DMS153 treated with DMSO at 0.1 percent for 48 hours (cell line): ENCODE measurements around the gene SOX13.
A peak's percentile ranks its signal among the peaks of the same experiment; 100 is the strongest.

Experiments used
- DNase-seq: peaks from one replicate; lab custom pipeline; 2025; ENCODE audit not compliant: unreplicated experiment; lab: John Stamatoyannopoulos, UW

Gene SOX13

DNA sequence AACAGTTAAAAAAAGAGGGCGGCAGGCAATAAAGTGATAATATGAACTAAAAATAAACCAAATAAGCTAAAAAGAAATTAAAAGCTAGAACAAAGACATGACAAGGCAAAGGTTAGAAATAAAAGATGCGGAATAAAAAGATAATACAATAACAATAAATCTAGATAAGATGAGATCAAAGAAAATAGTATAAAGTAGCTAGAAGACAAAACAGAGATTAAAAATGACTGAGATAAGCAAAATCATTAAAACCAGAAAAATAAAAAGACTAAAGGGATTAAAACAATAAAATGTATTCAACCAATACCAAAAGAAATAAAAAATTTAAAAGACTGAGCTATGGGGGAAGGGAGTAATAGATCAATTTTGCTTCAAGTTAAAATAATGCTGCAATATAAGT lies 10.8 kb upstream of the SOX13 start:
- no peak for DNase-seq

DNA sequence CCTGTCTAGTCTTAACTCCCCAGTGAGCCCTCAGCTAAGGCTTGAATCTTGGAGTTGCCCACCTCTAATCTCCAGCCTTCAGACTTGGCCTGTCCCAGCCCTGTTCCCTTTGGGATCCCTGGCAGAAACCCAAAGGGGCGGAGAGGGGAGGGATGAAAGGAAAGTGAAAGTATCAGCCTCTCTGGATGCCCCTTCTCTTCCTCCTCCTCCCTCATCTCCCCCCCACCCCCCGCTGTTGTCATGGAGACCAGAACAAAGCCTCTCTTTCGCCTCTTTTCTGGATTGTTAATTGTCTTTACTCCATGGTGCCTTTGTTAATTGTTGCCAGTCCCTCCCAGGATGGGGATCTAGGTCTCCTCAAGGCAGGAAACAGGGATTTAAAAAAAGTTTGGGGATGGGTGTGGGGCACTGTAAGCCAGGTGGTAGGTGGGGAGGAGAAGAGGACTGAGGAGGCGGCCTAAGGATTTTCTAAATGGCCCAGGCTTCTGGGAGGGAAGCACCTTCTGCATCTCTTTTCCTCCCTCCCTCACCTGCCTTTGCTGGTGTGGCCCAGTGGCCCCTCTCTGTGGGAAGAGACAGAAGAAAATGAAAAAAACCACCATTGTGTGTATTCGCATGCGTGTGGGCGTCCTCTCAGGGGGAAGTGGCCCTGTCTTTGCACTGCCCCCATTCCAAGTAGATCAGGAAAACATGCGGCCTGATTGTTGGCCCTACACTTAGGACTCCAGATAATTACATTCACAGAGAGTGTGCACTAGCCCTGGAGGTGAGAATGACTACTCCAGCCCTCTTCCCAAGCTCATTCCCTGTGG lies 7.5 kb upstream of the SOX13 start:
- DNase-seq, result no peak

DNA sequence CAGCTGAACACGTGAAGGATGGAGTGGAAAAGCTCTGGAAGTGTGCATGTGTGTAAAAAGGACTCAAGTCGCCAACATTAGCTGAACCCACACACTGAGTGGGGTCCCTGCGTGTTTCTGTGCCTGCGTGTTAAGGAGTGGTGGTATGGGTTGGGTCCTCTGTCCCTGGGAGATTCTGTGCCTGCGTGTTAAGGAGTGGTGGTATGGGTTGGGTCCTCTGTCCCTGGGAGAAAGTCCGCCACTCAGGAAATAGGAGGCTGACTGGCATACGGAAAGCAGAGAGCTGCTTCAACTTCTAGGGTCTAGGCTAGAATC lies 7.0 kb upstream of the SOX13 start:
- DNase-seq, result no peak

DNA sequence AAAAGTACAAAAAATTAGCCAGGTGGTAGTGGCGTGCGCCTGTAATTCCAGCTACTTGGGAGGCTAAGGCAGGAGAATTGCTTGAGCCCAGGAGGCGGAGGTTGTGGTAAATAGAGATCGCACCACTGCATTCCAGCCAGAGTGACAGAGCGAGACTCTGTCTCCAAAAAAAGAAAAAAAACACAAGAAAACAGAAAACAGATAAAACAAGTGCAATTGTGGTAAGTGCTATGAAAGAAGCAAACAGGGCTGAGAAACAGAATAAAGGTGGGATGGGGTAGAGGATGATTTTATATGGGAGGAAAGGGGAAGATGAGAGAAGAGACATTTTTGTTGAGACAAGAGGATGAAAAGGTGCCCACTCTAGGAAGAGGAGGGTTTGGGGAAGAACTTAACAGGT lies 5.0 kb upstream of the SOX13 start:
- DNase-seq, result no peak

DNA sequence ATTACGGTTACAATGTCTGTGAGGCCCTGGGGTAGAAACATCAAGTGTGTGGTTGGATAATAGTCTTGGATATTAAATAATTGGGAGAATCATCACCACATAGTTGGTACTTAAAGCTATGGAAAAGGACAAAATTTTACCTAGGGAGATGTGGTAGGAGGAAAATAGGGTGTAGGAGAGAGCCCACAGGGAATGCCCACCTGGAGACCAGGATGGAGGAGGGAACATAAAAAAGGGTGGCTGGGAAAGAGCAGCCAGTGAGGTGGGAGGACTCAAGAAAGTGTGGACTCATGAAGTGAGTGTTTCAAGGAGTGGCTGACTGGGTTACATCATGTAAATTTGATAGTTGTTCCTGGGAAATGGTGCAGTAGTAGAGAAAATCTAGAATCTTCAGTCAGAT lies 3.0 kb upstream of the SOX13 start:
- no peak for DNase-seq

DNA sequence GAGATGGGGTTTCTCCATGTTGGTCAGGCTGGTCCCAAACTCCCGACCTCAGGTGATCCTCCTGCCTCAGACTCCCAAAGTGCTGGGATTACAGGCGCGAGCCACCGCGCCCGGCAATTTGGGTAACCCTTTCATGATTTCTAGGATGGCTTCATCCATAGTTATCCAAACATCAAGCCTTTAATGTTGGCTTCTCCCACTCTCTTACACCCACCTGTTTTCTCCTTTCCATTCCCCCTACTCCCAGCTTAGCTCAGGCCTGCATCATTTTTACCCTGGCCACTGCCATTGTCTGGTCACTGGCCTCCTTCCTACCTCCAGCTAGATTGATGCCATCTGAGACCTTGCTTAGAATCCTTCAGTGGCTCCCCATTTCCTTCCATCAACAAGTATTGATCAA lies 2.0 kb upstream of the SOX13 start:
- no peak for DNase-seq

DNA sequence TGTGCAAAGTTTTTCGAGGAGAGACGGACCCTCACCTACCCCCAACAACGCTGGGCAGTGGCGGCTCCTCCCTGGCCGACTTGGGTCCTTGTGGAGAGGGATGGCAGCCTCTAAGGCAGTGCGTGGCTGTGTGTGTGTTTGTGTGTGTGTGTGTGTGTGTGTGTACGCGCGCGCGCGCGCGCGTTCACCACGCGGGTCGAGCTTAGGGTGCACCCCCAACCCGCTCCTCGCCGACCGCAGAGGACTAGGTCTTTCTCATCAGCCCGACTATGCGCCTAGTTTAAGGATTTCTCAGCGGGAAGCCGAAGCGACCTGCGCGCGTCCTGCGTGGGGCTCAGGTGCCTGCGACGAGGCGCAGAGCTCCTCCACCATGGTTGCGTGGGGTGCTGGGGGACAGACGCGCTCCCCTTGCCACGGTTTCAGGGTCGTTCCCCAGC lies 940 bp downstream of the SOX13 start:
- DNase-seq, result no peak

DNA sequence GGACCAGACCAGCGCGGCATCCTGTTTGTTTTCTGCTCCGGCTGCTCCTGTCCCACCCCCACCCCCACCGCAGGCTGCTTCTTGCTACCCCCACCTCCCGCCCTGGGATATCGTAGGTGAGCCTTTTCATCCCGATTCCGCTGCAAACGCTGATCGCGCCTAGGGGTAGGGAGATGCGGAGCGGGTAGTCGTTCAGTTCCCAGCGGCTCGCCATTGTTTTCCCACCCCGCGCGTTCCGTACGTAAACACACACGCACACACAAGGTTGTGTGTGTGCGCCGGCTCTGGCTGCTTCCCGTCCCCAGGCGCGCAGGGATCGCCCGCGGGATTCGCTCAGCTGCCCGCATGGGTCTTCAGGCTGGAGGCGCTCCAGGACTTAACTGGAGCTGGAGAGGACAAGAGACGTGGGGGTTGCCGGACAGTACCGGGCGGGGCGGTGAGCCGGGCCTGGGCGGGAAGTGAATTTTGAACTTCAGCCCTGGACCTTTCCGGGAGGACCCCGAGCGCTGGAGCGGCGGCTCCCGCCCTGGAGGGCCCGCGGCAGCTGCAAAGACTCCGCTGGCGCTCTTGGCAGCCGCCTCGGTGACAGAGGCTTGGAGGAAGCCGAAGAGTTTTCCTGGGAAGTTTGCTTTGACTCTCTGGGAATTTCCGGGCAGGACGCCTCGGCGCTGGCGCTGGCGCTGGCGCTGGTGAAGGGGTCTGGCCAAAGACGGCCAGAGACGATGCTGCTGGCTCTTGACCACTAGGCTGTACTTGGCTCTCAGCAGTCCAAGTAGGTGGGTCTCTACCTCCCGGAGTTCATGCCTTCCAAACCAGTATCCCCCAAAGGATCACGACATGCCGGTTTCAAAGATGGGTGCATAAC lies 1.6 kb downstream of the SOX13 start:
- peak; percentile 53 for DNase-seq

DNA sequence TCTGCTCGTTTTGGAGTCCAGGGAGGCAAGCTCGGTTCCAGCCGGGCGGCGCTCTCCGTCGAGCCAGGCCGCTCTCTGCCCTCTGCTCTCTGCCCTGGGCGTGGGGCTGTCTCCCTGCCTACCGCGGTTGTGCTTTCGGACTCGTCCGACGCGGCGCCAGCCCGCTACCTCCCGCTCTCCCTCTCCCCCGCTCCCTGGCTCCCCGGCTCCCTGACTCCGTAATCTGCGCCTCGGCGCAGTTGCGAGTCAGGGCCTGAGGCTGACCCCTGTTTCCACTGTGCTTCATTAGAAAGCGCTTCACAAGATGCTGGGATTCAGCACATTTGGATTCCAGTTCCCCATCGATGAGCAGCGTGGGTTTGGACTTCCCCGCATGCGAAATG lies 2.2 kb downstream of the SOX13 start:
- DNase-seq, result no peak

DNA sequence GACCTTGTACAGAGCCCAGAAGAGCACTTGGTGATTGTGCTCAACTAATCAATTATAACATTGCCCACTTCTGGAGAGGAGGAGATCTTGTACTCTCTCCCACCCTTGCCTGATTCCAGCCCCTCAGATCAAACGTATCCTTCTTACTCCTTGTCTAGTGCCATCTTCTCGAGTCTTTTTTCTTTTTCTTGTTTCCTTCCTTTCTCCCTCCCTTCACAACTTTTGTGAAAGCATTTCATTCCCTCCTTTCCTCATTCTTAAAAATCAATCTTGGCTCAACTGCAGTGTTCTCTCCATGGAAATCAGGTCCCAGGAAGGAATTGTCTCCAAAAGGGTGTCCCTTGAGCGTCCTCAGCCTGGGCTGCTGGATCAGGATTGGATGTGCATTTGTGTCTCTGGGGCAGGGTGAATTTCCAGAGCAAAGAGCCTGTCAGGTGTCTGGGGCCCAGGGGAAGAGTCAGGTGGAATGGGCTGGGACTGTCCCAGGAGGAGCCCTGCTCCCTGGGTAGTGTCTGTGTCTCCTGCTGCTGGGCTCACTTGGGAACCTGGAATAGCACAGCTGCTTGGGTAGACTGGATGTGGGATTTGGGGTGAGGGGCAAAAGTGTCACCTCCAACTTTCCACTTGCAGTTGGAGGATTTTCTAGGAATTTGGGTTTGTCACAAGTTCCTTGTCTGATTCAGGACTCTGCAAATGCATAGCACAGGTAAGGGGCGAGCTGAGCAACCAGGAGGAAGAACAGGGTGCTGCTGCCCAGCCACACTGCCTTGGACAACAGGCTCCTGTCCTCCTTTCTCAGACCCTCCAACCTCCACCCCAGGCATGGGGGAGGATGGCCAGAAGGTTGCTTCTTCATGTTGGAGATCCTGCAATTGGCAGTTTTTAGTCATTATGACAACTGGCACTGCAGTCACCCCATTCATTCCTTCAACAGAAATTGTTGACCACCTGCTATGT lies 3.3 kb downstream of the SOX13 start:
- no peak for DNase-seq

DNA sequence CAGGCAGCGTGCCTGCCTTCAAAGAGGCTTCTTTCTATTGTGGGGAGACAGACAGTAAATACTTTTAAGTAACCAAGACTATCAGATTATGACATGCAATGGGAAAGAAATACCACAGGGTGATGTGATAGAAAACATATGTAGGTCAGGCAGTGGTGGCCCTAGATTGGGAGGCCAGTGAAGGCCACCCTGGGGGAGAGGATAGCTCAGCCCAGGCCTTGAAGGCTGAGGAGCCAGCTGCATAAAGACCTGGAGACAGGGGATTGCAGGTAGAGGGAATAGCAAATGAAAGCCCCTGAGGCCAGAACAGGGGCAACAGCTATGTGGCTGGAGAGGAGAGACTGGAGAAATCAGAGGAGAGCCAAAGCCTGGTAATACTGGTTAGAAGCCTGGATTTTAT lies 4.0 kb downstream of the SOX13 start:
- DNase-seq, result no peak

DNA sequence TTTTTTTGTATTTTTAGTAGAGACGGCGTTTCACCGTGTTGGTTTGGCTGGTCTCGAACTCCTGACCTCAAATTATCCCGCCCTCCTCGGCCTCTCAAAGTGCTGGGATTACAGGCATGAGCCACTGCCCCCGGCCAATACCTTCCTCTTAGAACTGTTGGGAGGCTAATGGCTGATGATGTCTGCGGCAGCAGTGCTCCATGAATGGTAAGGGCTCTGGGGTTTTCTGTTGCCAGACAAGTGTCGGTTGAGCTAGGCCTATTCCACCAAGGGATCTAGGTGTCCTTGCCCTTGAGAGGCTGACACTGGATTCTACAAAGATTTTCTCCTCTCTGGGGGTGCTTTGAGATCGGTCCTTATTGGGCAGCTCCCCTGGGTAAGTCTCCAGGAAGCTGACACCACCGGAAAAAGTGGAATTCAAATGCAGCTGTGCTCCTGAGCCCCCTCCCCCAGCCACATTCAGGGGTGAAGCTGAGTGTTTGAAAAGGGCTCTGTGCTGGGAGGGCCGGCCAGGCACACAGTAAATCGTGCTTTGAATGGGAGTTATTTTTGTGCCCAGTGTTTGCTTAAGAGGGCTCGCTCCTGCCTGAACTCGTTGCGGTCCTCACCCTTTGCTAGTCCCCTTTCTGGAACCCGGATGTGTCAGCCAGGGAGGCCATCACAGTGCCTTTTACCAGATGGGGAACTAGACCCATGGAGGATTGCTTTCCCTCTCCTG lies 5.2 kb downstream of the SOX13 start:
- peak; percentile 99 for DNase-seq

DNA sequence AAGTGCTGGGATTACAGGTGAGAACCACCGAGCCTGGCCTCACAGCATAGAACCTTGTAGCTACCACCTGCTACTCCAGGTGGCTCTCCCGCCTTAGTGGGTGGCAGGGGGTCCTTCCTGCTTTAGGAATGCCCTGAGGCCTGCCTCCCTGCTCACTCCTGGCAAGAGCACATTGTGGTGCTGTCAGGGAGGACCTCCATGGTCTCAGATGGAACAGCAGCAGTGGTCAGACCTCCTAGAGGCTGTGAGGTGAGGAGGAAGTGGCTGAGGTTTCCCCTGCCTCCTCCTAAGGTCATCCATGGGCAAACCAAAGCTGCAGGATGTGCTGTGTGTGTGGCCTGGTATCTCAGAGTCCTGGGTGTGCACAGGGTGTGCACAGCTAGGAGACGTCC lies 6.7 kb downstream of the SOX13 start:
- no peak for DNase-seq

DNA sequence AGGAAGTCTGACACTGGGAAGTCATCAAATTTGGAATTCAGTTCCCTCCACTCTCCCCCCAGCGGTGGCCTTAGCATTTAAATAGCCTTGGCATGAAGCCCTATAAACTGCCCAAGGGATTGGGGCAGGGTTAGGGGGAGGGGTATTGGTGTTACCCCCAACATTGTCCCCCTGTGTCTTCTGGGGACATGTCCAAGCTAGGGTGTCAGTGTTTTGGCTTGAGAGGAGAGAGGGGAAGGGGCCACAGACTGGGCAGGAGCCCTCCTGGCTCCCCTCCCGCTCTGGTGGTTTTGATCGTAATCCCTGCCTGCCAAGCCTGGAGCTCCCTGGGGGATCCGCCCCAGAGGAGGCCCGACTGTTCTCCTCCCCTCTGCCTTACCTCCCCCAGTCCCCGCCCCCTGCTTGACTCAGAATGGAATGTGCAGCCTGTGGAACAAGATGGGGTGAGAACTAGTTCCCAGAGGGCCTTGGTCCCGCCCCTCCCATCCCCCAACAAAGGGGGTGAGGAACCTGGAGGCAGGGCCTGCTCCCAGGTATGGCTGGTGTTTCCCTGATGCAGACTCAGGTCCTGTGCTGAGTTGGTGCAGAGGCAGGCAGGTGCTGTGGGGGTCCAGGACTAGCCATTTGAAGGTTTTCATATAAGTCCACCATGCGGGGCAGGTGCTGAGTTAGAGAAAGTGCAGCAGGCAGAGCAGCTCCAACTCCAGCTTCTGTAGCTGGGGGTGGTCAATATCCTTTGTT lies 7.4 kb downstream of the SOX13 start:
- DNase-seq, result peak; percentile 96

DNA sequence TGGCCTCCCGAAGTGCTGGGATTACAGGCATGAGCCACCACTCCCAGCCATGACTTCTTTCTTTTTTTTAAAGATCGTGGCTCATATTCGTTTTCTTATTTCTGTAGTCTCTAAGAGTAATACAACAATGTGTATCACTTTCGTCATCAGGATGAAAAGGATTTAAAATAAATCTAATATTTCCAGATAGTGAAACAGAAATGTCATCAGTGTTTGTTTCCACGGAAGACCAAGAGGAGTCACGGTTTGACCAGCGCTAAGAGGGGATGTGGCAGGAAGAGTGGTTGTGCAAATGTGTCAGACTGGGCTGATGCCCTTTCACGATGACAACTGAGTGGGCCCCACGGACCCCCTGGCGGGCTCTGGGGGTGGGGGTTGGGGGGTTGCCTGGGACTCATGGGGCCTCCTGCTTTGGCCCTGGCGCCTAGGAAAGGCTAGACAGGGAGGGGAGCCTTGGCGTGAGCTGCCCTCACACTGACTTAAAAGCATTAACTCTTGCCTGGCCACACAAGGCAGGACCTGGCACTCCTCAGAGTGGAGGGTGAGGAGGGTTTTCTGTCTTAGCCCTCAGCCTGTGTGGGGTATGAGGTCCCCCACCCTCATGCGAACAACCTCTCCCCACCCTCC lies 8.4 kb downstream of the SOX13 start:
- no peak for DNase-seq

DNA sequence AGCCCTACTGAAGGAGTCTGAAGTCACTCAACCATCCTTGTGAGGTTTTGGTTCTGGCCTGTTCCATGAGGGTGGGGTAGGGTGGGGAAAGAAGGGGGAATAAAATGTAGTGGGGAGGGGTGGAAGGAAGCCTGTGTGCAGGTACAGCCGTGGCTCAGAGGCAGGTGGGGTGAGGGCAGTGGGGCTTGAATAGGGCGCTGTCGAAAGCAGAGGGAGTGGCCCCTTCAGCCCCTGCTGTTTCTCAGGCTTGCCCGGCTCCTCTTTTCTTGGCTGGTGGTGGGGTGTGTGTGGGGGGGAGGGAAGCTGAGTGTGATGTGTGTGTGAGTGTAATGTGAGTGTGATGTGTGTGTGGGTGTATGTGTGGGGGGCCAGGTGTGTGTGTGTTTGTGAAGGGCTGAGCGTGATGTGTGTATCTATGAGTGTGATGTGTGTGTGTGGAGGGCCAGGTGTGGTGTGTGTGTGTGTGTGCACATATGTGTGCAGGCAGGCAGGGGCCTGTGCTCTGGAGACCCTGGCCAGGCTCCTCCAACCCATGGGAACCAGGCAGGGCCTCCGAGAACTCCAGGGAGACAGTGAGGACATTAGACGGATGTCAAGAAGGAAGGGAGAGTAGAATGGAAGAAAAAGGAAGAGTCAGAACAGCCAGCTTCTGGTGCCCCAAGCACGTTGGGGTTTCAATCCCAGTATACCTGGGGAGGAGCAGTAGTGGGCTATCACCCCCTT lies 9.0 kb downstream of the SOX13 start:
- DNase-seq, result no peak

DNA sequence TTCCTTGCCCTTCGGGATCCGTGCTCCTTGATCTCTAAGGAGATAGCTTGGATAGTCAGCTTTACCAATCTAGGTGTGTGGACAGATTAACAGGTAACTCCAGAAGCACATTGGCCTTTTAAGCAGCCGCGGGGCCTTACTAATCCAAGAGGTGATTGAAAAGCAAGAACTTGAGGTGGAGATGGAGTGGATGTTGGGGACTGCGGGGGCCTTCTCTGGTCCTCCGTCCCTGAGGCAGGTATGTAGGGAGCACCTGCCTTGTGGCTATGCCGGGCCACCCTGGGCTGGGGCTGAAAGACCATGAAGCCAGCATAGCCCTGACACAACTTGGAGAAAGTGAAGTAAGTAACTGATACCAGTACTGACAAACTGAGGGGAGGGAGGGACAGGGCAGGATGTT lies 10.6 kb downstream of the SOX13 start:
- no peak for DNase-seq

DNA sequence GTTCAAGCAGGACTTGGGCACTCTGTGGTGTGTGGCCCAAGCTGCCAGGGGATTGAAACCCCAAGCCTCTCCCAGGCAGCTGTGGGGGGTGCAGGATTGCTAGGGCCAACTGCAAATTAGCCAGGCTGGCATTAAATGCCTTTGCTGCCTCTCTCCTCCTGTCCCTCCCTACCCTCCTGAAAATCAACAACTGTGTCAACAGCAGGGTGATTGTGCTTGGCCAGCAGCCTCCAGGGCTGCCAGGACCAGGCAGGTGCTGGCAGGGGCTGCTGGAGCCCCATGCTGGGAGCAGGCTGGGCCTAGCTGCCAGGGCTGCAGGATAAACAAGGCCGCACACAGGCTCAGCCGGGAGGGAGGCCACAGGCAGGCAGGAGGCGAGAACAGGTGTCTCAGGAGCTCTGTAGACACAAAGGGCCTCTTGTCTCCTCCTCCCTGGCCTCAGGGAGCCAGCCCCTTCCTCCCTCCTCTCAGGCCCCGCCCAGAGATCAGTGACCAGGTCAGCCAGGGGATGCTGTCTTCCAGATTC lies 11.4 kb downstream of the SOX13 start:
- DNase-seq, result peak; percentile 95

DNA sequence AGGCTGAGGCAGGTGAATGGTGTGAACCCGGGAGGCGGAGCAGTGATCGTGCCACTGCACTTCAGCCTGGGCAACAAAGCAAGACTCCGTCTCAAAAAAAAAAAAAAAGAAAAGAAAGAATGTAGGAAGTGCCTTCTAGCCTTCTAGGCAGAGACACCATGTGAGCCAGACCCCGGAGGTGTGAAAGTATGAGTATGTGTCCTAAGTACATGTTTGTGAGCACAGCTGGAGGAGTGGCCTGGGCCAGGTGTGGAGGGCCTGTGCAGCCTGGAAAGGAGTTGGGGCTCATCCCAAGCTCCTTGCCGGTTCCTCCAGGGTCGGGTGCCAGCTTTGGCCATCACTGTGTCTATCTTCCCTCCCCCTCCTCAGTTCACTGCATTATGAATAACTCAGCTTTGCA lies 13.0 kb downstream of the SOX13 start:
- DNase-seq, result no peak
